IgD-negative memory B cell (primary cell): ENCODE results near the gene STK16. TPM values are rescaled to one million over a fixed set of nuclear protein-coding genes. Genes with fewer than 3 reads are reported as not detected.
A peak's percentile ranks its signal among the peaks of the same experiment; 100 is the strongest.

Experiments
- H3K27ac Mint-ChIP-seq, 3 donors: one replicate each; pipeline ENCODE4 v1.8.0; 2020 to 2022; ENCODE audit warnings: mild to moderate bottlenecking in 3 of 3, mixed read lengths in 3 of 3, moderate library complexity in 1 of 3
- H3K27me3 Mint-ChIP-seq: one replicate; pipeline ENCODE4 v1.8.0; 2021; ENCODE audit warnings: mixed read lengths
- H3K36me3 Mint-ChIP-seq: one replicate; pipeline ENCODE4 v1.8.0; 2020; ENCODE audit warnings: mild to moderate bottlenecking, mixed read lengths
- H3K4me1 Mint-ChIP-seq, 3 donors: one replicate each; pipeline ENCODE4 v1.8.0; 2020 to 2022; ENCODE audit warnings: mixed read lengths in 3 of 3, mild to moderate bottlenecking in 1 of 3
- H3K4me3 Mint-ChIP-seq, 4 donors: one replicate each; pipeline ENCODE4 v1.8.0; 2020 to 2022; ENCODE audit warnings: mild to moderate bottlenecking in 4 of 4, mixed read lengths in 4 of 4, moderate library complexity in 3 of 4
- H3K9me3 Mint-ChIP-seq, 3 donors: one replicate each; pipeline ENCODE4 v1.8.0; 2020 to 2021; ENCODE audit warnings: mixed read lengths in 3 of 3, mild to moderate bottlenecking in 1 of 3
- polyA plus RNA-seq: library from polyadenylated mRNA; unstranded; fragments of 300-500 nt; fragmentation: Illumina TruSeq; gene quantifications from one replicate; pipeline ENCODE4 v1.2.3, GENCODE V29; 2021

The STK16 gene
- polyA plus RNA-seq, 1 donor from 2014 or later, result 17.9 TPM

- H3K27me3 Mint-ChIP-seq, result no peaks in the 10 kb centered on the region
- H3K27ac Mint-ChIP-seq, result peak overlapping the region in 2 of 3 donors; percentile 76 to 96
- H3K4me1 Mint-ChIP-seq, result peaks cover 11 to 15% (median 11%) of the 10 kb centered on the region in 3 donors
- no peaks in the 10 kb centered on the region for H3K9me3 Mint-ChIP-seq
- no peaks in the 10 kb centered on the region for H3K36me3 Mint-ChIP-seq
- H3K4me3 Mint-ChIP-seq, result peak overlapping the region in 1 of 4 donors; percentile 83
These were observed 35.8 kb upstream of the STK16 start for GRCh38 chr2:219209236-219210195.

GRCh38 chr2:219210196-219210885 lies 34.9 kb upstream of the STK16 start:
- Mint-ChIP-seq H3K27ac (peak overlapping the region in 2 of 3 donors; percentile 80 to 96), H3K9me3 (no peaks in the 10 kb centered on the region), H3K36me3 (no peaks in the 10 kb centered on the region), H3K27me3 (no peaks in the 10 kb centered on the region), H3K4me1 (peaks cover 11 to 15% (median 11%) of the 10 kb centered on the region in 3 donors), H3K4me3 (peak overlapping the region in 1 of 4 donors; percentile 83)

GRCh38 chr2:219210886-219211362 lies 34.4 kb upstream of the STK16 start:
- H3K9me3 Mint-ChIP-seq, result no peaks in the 10 kb centered on the region
- peaks cover 10 to 15% (median 11%) of the 10 kb centered on the region in 3 donors for H3K4me1 Mint-ChIP-seq
- H3K27me3 Mint-ChIP-seq, result no peaks in the 10 kb centered on the region
- no peaks in the 10 kb centered on the region for H3K36me3 Mint-ChIP-seq
- H3K4me3 Mint-ChIP-seq, result peak overlapping the region in 1 of 4 donors; percentile 83
- peak overlapping the region in 2 of 3 donors; percentile 92 to 96 for H3K27ac Mint-ChIP-seq

GRCh38 chr2:219213026-219213415 lies 32.3 kb upstream of the STK16 start:
- Mint-ChIP-seq H3K36me3 (no peaks in the 10 kb centered on the region), H3K9me3 (no peaks in the 10 kb centered on the region), H3K4me3 (peak overlapping the region in 1 of 4 donors; percentile 20), H3K27ac (peak overlapping the region in 2 of 3 donors; percentile 11 to 75), H3K27me3 (no peaks in the 10 kb centered on the region), H3K4me1 (peaks cover 6 to 19% (median 17%) of the 10 kb centered on the region in 3 donors)

- H3K4me1 Mint-ChIP-seq, result peaks cover 7 to 20% (median 17%) of the 10 kb centered on the region in 3 donors
- H3K27ac Mint-ChIP-seq, result peak overlapping the region in 2 of 3 donors; percentile 11 to 76
- no peaks in the 10 kb centered on the region for H3K27me3 Mint-ChIP-seq
- H3K4me3 Mint-ChIP-seq, result peak overlapping the region in 1 of 4 donors; percentile 20
- no peaks in the 10 kb centered on the region for H3K9me3 Mint-ChIP-seq
- H3K36me3 Mint-ChIP-seq, result no peaks in the 10 kb centered on the region
These were observed 31.7 kb upstream of the STK16 start for GRCh38 chr2:219213486-219214071.

GRCh38 chr2:219214141-219214540 lies 31.1 kb upstream of the STK16 start:
- peak overlapping the region in 1 of 4 donors; percentile 24 for H3K4me3 Mint-ChIP-seq
- H3K4me1 Mint-ChIP-seq, result peaks cover 10 to 22% (median 19%) of the 10 kb centered on the region in 3 donors
- peak overlapping the region in 1 of 3 donors; percentile 76 for H3K27ac Mint-ChIP-seq
- no peaks in the 10 kb centered on the region for H3K9me3 Mint-ChIP-seq
- H3K36me3 Mint-ChIP-seq, result no peaks in the 10 kb centered on the region
- H3K27me3 Mint-ChIP-seq, result no peaks in the 10 kb centered on the region

GRCh38 chr2:219214786-219215185 lies 30.5 kb upstream of the STK16 start:
- Mint-ChIP-seq H3K27me3 (no peaks in the 10 kb centered on the region), H3K4me3 (peak overlapping the region in 1 of 4 donors; percentile 2), H3K4me1 (peaks cover 11 to 22% (median 21%) of the 10 kb centered on the region in 3 donors), H3K9me3 (no peaks in the 10 kb centered on the region), H3K27ac (no peak overlapping the region), H3K36me3 (no peaks in the 10 kb centered on the region)

GRCh38 chr2:219215871-219216534 lies 29.3 kb upstream of the STK16 start:
- H3K27ac Mint-ChIP-seq, result peak overlapping the region in 2 of 3 donors; percentile 67 to 78

GRCh38 chr2:219216535-219216915 lies 28.8 kb upstream of the STK16 start:
- no peaks in the 10 kb centered on the region for H3K27me3 Mint-ChIP-seq
- H3K36me3 Mint-ChIP-seq, result no peaks in the 10 kb centered on the region
- no peaks in the 10 kb centered on the region for H3K9me3 Mint-ChIP-seq
- H3K4me3 Mint-ChIP-seq, result peak overlapping the region; percentile 47 to 63 (median 55)
- peak overlapping the region in 2 of 3 donors; percentile 67 to 78 for H3K27ac Mint-ChIP-seq
- peaks cover 11 to 16% (median 15%) of the 10 kb centered on the region in 3 donors for H3K4me1 Mint-ChIP-seq

More at GRCh38 chr2:219215871-219216534, 29.3 kb upstream of the STK16 start:
- peak overlapping the region in 1 of 4 donors; percentile 60 for H3K4me3 Mint-ChIP-seq
- no peaks in the 10 kb centered on the region for H3K27me3 Mint-ChIP-seq
- H3K4me1 Mint-ChIP-seq, result peaks cover 11 to 21% (median 19%) of the 10 kb centered on the region in 3 donors
- no peaks in the 10 kb centered on the region for H3K9me3 Mint-ChIP-seq
- no peaks in the 10 kb centered on the region for H3K36me3 Mint-ChIP-seq

GRCh38 chr2:219218217-219218731 lies 27.0 kb upstream of the STK16 start:
- H3K9me3 Mint-ChIP-seq, result no peaks in the 10 kb centered on the region
- peak overlapping the region; percentile 82 to 97 (median 94) for H3K4me3 Mint-ChIP-seq
- no peaks in the 10 kb centered on the region for H3K36me3 Mint-ChIP-seq
- peaks cover 11 to 15% (median 13%) of the 10 kb centered on the region in 3 donors for H3K4me1 Mint-ChIP-seq
- peak overlapping the region; percentile 90 to 97 (median 92) for H3K27ac Mint-ChIP-seq
- H3K27me3 Mint-ChIP-seq, result no peaks in the 10 kb centered on the region

- Mint-ChIP-seq H3K4me3 (peak within 1 kb of the TSS; percentile 82 to 97 (median 94)), H3K36me3 (no peaks in the 10 kb centered on the region), H3K4me1 (peaks cover 11 to 15% (median 13%) of the 10 kb centered on the region in 3 donors), H3K9me3 (no peaks in the 10 kb centered on the region), H3K27ac (peak within 1 kb of the TSS; percentile 90 to 97 (median 92)), H3K27me3 (no peaks in the 10 kb centered on the region)
These were observed 26.3 kb upstream of the STK16 start, which contains the start of gene ABCB6 for GRCh38 chr2:219218732-219219701. Gene ABCB6, minus strand, starts transcription at chr2:219218958. Its CDS starts 285 bp downstream, at chr2:219218673.

GRCh38 chr2:219219784-219220532 lies 25.3 kb upstream of the STK16 start:
- no peaks in the 10 kb centered on the region for H3K9me3 Mint-ChIP-seq
- H3K4me1 Mint-ChIP-seq, result peaks cover 13 to 15% (median 14%) of the 10 kb centered on the region in 3 donors
- H3K36me3 Mint-ChIP-seq, result no peaks in the 10 kb centered on the region
- H3K4me3 Mint-ChIP-seq, result peak overlapping the region in 2 of 4 donors; percentile 52 to 88
- no peak overlapping the region for H3K27ac Mint-ChIP-seq
- no peaks in the 10 kb centered on the region for H3K27me3 Mint-ChIP-seq
